Tibial nerve (tissue), 4 donors: ENCODE measurements around the gene FRMD4A. TPM values are rescaled to one million over a fixed set of nuclear protein-coding genes. Genes with fewer than 3 reads are reported as not detected.

Source experiments
- DNase-seq, 2 donors: peaks; one replicate each; pipeline ENCODE4 v3.0.0-alpha.2; 2019; ENCODE audit warnings: low spot score in 2 of 2
- H3K27ac ChIP-seq, 4 donors: fragments of 200-600 bp; sonication (generic) in 3 of 4; one replicate each; pipeline ENCODE4 v1.5.1; 2017 to 2019; ENCODE audit warnings: mild to moderate bottlenecking in 1 of 4
- H3K27me3 ChIP-seq, 2 donors: fragments of 200-600 bp; sonication (generic) in 1 of 2; one replicate each; pipeline versions ENCODE4 v1.5.1 to v1.6.0; 2017 to 2019
- H3K36me3 ChIP-seq, 3 donors: fragments of 200-600 bp; sonication (generic); one replicate each; pipeline ENCODE4 v1.5.1; 2018 to 2019
- H3K4me1 ChIP-seq, 4 donors: fragments of 200-600 bp; sonication (generic) in 3 of 4; one replicate each; pipeline ENCODE4 v1.5.1; 2017 to 2019
- H3K4me3 ChIP-seq, 4 donors: fragments of 200-600 bp; sonication (generic) in 3 of 4; one replicate each; pipeline ENCODE4 v1.5.1; 2017 to 2019; ENCODE audit warnings: mild to moderate bottlenecking in 1 of 4, moderate library complexity in 1 of 4
- H3K9me3 ChIP-seq, 4 donors: fragments of 200-600 bp; sonication (generic) in 3 of 4; one replicate each; pipeline ENCODE4 v1.5.1; 2017 to 2019
- EP300 ChIP-seq, 2 donors: sonication (generic); formaldehyde crosslinking; IDR thresholded peaks; one replicate each; pipeline ENCODE4 v1.6.1; 2017; ENCODE audit warnings: antibody characterized with exemption in 2 of 2, mild to moderate bottlenecking in 1 of 2
- POLR2A ChIP-seq, 2 donors: fragments of 450-650 bp; IDR thresholded peaks; one replicate each; pipeline ENCODE4 v1.6.1; 2017; ENCODE audit warnings: antibody characterized with exemption in 2 of 2, mild to moderate bottlenecking in 2 of 2, moderate library complexity in 2 of 2
- WGBS, 2 donors: methylation state at CpG; one replicate each; pipeline ENCODE4 v1.1.5; 2018; 5-methylcytosine and 5-hydroxymethylcytosine counted together
- total RNA-seq, 4 donors: library from RNA; depleted of rRNA; stranded (reverse); fragments of >200 nt; gene quantifications; one replicate each; pipeline ENCODE4 v1.1.0, GENCODE V29; 2016
- TF ChIP-seq, protein P1 (sequence below), 5 experiments: fragments of 200-600 bp in 3 of 5; fragments of 450-650 bp in 2 of 5; sonication (generic) in 3 of 5; IDR thresholded peaks; one replicate each; pipeline ENCODE4 v1.5.1; 2016 to 2019; ENCODE audit warnings: antibody characterized with exemption in 5 of 5, mild to moderate bottlenecking in 3 of 5, moderate library complexity in 2 of 5

The FRMD4A gene
- total RNA-seq, 4 donors from 2014 or later, result 39.8 to 89.7 (median 53.9) TPM

GRCh38 chr10:13950543-13950939 is 380.2 kb downstream of the FRMD4A start:
- Histone ChIP-seq H3K4me1 (peaks cover 0 to 32% (median 13%) of the 10 kb centered on the region in 4 donors), H3K36me3 (no peaks in the 10 kb centered on the region), H3K27ac (peak overlapping the region in 2 of 4 donors; percentile 61 to 76), H3K27me3 (no peaks in the 10 kb centered on the region), H3K9me3 (no peaks in the 10 kb centered on the region), H3K4me3 (no peak overlapping the region)
- WGBS, 2 donors, result 77 to 89% methylated on average over 4 of the region's 4 CpGs
- DNase-seq, result no peak
- TF ChIP-seq EP300 (IDR thresholded peaks at IDR 0.05) (no peak), POLR2A (IDR thresholded peaks at IDR 0.05) (no peak)
- TF ChIP-seq, protein P1, sequence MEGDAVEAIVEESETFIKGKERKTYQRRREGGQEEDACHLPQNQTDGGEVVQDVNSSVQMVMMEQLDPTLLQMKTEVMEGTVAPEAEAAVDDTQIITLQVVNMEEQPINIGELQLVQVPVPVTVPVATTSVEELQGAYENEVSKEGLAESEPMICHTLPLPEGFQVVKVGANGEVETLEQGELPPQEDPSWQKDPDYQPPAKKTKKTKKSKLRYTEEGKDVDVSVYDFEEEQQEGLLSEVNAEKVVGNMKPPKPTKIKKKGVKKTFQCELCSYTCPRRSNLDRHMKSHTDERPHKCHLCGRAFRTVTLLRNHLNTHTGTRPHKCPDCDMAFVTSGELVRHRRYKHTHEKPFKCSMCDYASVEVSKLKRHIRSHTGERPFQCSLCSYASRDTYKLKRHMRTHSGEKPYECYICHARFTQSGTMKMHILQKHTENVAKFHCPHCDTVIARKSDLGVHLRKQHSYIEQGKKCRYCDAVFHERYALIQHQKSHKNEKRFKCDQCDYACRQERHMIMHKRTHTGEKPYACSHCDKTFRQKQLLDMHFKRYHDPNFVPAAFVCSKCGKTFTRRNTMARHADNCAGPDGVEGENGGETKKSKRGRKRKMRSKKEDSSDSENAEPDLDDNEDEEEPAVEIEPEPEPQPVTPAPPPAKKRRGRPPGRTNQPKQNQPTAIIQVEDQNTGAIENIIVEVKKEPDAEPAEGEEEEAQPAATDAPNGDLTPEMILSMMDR (IDR thresholded peaks at IDR 0.05), result no peak

DNA sequence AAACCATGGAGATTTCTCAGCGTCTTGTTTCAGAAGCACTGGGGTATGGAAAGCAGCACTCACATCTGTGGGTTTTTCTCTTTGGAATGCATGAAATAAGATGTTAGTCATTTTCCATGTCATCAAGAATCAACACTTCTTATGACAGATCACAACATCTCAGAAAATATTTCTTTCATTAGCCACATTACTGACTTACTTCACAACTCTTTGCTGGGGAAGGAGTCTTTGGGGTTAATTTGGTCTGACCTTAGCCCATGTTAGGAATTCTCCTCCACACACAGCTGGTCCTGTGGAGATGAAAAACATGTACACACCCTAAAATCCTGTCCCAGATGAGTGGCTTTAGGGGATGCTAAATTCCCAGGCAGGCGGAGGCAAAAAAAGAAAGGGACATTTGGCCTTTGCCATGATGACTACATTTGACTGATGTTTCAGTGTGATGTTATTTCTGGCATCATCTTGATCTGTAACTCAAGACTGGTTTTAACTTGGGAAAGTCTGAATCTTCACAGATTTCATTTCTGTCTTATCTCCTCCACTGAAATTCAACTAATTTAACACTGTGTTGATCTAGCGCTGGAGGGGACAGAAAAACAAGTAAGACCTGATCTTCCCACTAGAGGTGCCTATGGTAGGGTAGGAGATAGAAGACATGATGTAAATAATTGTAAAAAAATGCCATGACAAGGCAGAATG is 380.7 kb downstream of the FRMD4A start:
- H3K27me3 ChIP-seq, result no peaks in the 10 kb centered on the region
- H3K9me3 ChIP-seq, result no peaks in the 10 kb centered on the region
- H3K27ac ChIP-seq, result peak overlapping the region in 2 of 4 donors; percentile 61 to 76
- peak in 1 of 2 donors; percentile 21 for DNase-seq
- no peaks in the 10 kb centered on the region for H3K36me3 ChIP-seq
- no peak overlapping the region for H3K4me3 ChIP-seq
- 46 to 54% methylated on average over 3 of the region's 3 CpGs for WGBS, 2 donors
- TF ChIP-seq EP300 (IDR thresholded peaks at IDR 0.05) (peak in 1 of 2 donors; percentile 26), POLR2A (IDR thresholded peaks at IDR 0.05) (no peak)
- TF ChIP-seq, protein P1 (IDR thresholded peaks at IDR 0.05), result no peak
- H3K4me1 ChIP-seq, result peaks cover 0 to 34% (median 16%) of the 10 kb centered on the region in 4 donors

DNA sequence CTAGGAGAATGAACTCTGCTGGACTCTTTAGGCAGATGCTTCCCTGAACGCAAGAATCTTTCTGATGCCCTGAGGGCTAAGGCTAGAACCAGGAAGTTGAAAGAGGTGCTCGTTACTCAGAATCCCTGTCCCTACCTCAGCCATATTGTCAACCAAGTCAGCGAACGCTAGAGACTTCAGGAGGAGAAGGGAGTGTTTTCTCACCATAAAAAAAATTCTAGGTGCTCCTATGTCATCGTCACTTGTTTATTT is 384.6 kb downstream of the FRMD4A start:
- H3K4me3 ChIP-seq, result no peak overlapping the region
- WGBS, 2 donors, result 66% methylated on average over 5 of the region's 5 CpGs

GRCh38 chr10:13945390-13946208 is 385.1 kb downstream of the FRMD4A start:
- TF ChIP-seq, protein P1 (IDR thresholded peaks at IDR 0.05), result peak in 2 of 5 experiments; percentile 8 to 21
- TF ChIP-seq POLR2A (IDR thresholded peaks at IDR 0.05) (no peak), EP300 (IDR thresholded peaks at IDR 0.05) (peak in 1 of 2 donors; percentile 54)

More for the DNA sequence above, 384.6 kb downstream of the FRMD4A start:
- H3K27ac ChIP-seq, result peak overlapping the region in 3 of 4 donors; percentile 18 to 64 (median 53)
- TF ChIP-seq, protein P1 (IDR thresholded peaks at IDR 0.05), result no peak
- TF ChIP-seq POLR2A (IDR thresholded peaks at IDR 0.05), result no peak
- no peak for TF ChIP-seq EP300 (IDR thresholded peaks at IDR 0.05)
- H3K27me3 ChIP-seq, result no peaks in the 10 kb centered on the region
- DNase-seq, result no peak
- no peaks in the 10 kb centered on the region for H3K36me3 ChIP-seq
- no peaks in the 10 kb centered on the region for H3K9me3 ChIP-seq
- H3K4me1 ChIP-seq, result peaks cover 0 to 38% (median 19%) of the 10 kb centered on the region in 4 donors

GRCh38 chr10:13944823-13945222 is 385.9 kb downstream of the FRMD4A start:
- 36% methylated on average over 5 of the region's 5 CpGs for WGBS, 2 donors
- H3K27me3 ChIP-seq, result no peaks in the 10 kb centered on the region
- peak overlapping the region in 3 of 4 donors; percentile 24 to 64 (median 53) for H3K27ac ChIP-seq
- TF ChIP-seq EP300 (IDR thresholded peaks at IDR 0.05) (no peak), POLR2A (IDR thresholded peaks at IDR 0.05) (no peak)
- TF ChIP-seq, protein P1 (IDR thresholded peaks at IDR 0.05), result no peak
- DNase-seq, result no peak
- no peaks in the 10 kb centered on the region for H3K9me3 ChIP-seq
- H3K4me3 ChIP-seq, result no peak overlapping the region
- H3K36me3 ChIP-seq, result no peaks in the 10 kb centered on the region
- H3K4me1 ChIP-seq, result peaks cover 0 to 36% (median 15%) of the 10 kb centered on the region in 4 donors

More at GRCh38 chr10:13945390-13946208, 385.1 kb downstream of the FRMD4A start:
- Histone ChIP-seq H3K4me3 (no peak overlapping the region), H3K9me3 (no peaks in the 10 kb centered on the region), H3K4me1 (peaks cover 0 to 38% (median 18%) of the 10 kb centered on the region in 4 donors), H3K27me3 (no peaks in the 10 kb centered on the region), H3K36me3 (no peaks in the 10 kb centered on the region), H3K27ac (peak overlapping the region in 3 of 4 donors; percentile 18 to 64 (median 53))
- DNase-seq, result no peak
- 45 to 54% methylated on average over 8 of the region's 8 CpGs for WGBS, 2 donors
